ENCODE measurements around the gene CCDC197.

The CCDC197 gene

GRCh38 chr14:94045101-94045500 is 48.0 kb downstream of the CCDC197 start:
- ATAC-seq = no peak

- ATAC-seq = no peak
These were observed 48.7 kb downstream of the CCDC197 start for GRCh38 chr14:94045563-94046345.

GRCh38 chr14:94046696-94047250 is 49.7 kb downstream of the CCDC197 start:
- ATAC-seq = no peak

- ATAC-seq = no peak
These were observed 50.5 kb downstream of the CCDC197 start for GRCh38 chr14:94047581-94047980.

- no peak for ATAC-seq
These were observed 51.9 kb downstream of the CCDC197 start for GRCh38 chr14:94048691-94049624.

GRCh38 chr14:94049625-94050023 is 52.5 kb downstream of the CCDC197 start:
- no peak for ATAC-seq

- ATAC-seq = no peak
These were observed 53.3 kb downstream of the CCDC197 start for GRCh38 chr14:94050231-94050880.

- no peak for ATAC-seq
These were observed 54.0 kb downstream of the CCDC197 start for GRCh38 chr14:94051115-94051514.

GRCh38 chr14:94051779-94052178 is 54.7 kb downstream of the CCDC197 start:
- ATAC-seq = no peak

- no peak for ATAC-seq
These were observed 55.1 kb downstream of the CCDC197 start for GRCh38 chr14:94052199-94052598.

- no peak for ATAC-seq
These were observed 55.6 kb downstream of the CCDC197 start for GRCh38 chr14:94052662-94053061.

- ATAC-seq = no peak
These were observed 57.3 kb downstream of the CCDC197 start for GRCh38 chr14:94054401-94054800.

- no peak for ATAC-seq
These were observed 57.8 kb downstream of the CCDC197 start for GRCh38 chr14:94054936-94055335.

GRCh38 chr14:94056579-94057308 is 59.6 kb downstream of the CCDC197 start:
- ATAC-seq = peak; percentile 73 to 83

GRCh38 chr14:94058128-94058673 is 61.1 kb downstream of the CCDC197 start:
- ATAC-seq = no peak

Measured in activated CD4-positive, CD25-positive, alpha-beta regulatory T cell treated with anti-CD3 and anti-CD28 coated beads, Interleukin-2, amount 50 U/mL, for 24 hours (primary cell).